Measurements from ENCODE around the gene PBX4.

The PBX4 gene

DNA sequence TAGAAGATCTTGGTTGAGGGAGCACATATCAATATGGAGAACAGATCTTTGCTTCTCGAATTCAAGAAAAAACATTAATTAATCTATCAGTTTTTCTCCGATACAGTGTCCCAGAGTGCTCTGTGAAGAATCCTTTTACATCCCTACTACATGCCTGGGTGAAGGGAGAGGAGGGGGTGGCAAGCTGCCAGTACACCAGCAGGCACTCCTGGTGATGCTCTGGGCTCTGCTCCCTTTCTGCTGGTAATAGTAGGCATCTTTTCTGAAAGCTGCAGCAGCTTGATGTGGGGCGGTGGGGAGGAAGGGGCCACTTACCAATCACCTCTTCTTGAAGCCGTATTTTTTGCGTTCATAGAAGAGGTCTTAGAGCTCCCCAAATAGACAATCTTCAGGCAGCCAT, 30.7 kb downstream of the PBX4 start:
- DNase-seq = no peak

DNA sequence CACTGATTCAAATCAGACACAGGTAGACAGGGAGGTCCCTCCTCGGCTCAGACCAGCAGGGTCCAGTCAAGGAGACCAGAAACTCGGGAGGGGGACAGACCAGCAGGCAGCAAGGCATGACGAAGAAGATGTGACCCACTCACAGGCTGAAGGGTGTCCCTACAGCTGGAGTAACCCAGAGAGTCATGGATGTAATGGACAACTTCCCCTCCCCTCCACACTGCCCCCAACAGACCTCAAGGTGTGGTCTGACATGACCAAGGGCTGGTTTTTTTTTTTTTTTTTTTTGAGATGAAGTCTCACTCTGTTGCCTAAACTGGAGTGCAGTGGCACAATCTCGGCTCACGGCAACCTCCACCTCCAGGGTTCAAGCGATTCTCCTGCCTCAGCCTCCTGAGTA, 34.1 kb downstream of the PBX4 start:
- DNase-seq = no peak

DNA sequence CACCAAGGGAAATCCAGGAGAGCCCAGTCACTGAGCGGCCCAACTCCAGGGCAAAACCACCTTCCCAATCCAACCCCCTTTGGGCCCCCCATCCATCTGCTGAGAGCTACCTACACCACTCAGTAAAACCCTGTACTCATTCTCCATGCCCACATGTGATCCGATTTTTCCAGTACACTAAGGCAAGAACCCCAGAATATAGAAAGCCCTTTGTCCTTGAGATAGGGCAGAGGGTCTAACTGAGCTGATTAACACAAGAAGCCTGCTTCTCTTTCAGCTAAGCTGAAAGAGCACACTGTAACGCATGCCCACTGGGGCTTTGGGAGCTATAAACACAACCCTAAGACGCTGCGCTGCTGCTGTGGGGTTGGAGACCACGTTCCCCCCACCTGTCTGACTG, 36.0 kb downstream of the PBX4 start:
- DNase-seq = no peak

DNA sequence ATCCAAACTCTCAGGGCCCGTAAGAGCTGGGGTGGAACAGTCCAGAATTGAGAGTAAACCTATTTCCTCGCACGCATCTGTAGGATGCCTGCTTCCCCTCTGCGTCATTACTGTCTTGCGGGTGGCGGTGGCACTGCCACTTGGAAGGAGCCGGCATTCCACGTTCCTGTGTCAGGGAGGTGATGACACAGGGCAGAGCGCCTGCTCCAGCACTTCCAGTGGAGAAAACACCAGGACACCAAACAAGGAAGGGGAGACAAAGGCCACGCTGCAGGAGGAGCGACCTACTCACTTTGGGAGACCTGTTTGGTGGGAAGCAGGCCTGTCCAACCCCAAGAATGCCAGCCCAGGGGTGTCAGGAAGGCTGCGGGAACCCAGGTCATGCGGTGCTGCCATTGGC, 37.1 kb downstream of the PBX4 start:
- DNase-seq = no peak

DNA sequence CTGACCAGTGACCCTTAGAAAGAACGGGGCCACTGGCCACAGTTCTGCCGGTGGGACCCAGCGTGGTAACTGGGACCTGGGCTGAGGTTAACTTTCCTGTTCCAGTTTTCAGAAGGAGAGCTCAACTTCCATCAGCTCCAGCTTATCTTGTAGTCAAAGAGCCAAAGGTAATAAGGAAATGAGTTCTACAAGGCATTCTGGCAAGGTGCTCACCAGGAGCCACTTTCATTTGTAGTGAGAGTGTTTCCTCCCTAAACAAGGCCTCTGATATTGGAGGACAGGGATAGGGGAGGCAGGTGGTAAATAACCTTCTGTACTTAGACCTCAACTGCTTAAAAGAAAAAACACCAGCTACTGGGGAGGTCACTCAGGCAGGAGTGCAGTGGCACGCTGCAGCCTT, 38.1 kb downstream of the PBX4 start:
- DNase-seq = no peak

DNA sequence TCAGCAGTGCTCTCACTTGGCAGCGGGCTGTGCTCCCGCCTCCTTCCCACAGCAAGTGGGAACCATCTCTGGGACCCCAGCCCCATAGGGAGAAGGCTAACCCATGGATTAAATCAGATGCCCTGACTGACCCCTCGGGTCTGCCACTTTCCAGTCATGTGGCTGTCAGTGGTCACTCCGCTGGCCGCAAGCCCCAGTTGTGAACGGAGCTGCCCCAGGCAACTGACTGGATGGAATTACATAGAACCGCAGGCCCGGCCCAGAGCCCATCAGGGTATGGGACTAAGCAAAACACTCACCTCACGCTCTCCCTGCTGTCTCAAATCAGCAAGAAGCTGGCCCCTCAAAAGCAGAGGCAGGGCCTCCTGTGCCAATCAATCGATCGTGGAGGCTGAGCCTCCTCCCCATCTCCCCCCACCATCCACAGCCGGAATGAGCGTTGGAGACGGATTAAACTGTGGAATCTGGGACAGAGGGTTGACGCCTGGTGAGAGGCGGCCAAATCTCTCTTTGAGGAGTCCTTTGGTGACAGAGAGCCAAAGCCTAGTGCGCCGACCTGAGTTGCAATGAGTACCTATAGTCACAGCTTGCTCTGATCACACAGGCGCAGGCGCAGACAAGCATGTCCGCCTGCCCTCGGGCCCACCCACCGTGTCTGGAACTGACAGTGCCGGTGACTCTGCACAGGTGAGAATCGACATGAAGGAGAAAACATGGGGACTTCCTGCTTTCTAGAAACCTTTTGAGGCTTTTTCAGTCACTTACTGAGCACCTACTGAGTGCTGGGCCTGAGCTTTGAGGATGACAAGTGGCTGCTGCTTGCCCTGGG, 38.7 kb downstream of the PBX4 start:
- DNase-seq = no peak

DNA sequence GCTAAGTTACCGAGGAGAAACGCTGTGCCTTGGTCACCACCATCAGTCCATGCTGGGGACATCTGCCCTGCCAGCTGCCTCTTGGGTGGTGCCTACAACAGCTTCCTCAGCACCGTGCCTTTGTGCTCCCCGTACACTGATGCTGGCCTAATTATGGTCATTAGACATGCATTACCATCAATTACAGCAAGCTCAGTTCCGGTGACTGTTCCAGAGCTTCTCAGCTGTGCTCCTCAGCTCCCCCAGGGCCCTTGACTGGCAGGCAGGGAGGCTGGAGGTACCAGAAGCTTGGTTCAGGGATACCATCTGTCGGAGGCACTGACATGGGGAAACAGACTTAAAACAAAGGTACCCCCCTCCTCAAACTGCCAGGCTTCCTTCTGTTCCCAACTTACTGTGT, 40.2 kb downstream of the PBX4 start:
- DNase-seq = no peak

DNA sequence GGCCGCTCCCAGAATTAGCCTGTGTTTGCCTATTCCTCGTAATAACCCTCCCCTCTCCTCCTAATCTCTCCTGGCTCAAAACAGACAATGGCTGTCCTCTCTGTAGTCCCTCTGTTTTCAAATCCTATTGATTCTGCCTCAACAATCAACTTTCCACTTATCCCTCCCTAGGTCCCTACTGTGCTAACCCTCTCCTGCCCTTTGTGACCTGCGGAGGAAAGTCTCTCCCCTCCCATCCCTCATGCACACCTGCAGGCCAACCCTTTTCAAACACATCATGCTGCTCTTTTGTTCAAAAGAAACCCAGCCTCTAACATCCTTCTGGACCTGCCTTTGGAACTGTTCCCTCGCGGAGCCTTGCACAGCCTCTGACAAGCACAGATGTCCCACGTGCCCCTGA, 43.1 kb downstream of the PBX4 start:
- no peak for DNase-seq

DNA sequence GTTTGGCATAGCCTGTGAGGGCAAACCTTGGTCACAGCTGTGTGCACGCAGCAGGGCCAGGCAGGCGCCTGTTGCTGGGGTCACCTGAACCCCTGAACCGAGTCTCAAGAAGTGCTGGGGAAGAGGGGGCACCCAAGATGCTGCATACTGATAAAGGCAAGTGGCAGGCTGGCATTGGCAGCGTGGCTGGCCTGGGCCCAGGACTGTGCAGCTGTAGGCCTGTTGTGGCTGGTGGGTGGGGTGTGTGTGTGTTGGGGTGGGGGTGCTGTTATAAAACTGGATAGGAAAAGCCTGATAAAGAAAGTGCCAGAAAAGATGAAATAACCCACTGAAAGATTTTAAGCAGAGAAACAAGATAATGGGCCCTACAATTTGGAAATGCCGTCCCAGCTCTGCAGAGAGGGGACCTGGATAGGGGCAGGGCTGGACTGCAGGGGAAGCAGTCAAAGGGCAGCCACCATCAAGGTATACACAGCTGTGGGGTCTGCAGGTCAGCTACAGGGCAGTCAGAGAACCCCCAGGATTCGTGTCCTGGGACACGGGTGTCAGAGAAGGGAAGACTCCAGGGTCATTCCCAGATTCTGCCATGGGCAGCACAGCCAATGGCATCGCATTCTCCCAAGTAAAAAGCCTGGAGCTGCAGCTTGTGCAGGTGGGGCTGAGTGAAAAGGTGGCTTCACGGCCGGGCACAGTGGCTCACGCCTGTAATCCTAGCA, 47.3 kb downstream of the PBX4 start:
- DNase-seq = no peak

DNA sequence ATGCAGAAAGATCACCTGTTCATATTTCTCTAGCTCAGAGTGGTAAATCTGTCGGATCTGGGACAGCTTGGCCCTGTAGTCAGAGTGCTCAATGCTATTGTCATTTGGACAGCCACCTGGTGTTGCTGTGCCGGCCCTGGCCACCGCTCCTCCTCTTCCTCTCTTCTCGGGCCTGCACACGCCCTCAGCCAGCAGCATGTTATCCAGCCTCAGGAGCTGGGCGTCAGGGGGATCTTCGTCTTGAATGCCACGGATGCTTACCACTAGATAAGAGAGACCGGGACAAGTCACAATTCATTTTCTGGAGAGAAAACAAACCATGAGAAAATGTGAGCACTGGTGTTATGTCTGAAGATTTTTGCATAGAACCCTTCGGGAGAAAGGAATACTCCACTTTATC, 47.9 kb downstream of the PBX4 start:
- DNase-seq = no peak

DNA sequence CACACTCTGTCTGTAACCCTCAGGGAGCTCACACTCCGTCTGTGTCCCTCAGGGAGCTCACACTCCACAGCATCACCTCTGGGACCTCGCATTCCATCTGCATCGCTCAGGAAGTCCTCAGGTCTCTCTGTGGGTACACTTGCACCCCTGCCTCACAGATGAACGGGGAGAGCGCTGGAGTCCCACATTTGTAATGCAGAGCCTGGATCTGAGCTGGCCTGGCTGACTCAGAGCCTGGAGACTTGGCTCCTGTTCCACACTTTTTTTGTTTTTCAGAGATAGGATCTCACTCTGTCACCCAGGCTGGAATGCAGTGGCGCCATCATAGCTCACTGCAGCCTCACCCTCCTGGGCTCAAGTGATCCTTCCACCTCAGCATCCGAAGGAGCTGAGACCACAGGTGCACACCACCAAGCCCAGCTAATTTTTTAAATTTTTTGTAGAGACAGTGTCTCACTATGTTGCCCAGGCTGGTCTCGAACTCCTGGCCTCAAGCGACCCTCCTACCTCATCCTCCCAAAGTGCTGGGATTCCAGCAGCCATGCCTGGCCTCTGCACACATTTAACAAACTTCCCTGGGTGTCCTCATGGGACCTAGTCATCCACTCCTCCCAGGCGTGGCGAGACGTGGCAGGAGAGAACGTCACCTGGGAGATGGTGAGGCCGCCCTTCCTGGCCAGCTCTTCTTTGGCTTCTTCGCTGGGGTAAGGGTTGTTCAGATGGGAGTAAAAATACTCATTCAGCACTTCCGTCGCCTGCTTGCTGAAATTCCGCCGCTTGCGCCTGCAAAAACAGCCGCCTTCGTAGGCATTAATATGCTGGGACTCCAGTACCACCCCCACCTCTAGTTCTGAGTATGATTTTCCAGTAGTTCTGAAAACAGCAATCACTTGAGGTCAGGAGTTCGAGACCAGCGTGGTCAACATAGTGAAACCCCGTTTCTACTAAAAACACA, 49.4 kb downstream of the PBX4 start:
- no peak for DNase-seq

DNA sequence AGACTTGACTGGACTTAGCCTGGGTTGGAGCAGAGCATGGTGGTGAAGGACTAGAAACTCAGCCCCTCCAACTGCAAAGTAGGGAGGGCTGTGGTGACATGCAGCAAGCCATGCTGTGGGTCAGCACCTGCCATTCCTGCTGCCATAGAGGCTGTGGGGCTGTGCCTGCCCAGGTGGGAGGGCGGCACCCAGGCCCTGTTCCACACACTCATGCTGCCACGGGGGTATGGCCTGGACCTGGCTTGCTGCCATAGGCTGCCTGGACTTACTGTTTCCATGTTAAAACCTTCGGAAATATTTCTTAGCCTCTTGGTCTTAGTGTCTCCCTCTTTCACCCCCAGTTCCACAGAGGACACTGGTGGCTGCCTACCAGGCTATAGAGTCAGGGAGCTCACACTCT, 51.1 kb downstream of the PBX4 start:
- DNase-seq = no peak

DNA sequence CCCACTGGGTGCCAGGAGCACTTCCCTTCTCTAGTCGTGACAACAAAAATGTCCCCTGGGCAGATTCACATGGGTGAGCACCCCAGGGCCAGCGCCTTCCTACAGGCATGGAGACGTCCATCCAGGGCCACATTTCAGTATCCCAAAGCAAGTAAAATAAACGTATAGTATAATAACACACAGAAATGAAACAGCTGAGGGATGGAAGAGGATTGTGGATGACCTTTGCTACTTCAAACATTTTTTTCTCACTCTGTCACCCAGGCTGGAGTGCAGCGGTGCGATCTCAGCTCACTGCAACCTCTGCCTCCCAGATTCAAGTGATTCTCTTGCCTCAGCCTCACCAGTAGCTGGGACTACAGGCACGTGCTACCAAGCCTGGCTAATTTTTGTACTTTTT, 52.2 kb downstream of the PBX4 start:
- no peak for DNase-seq

DNA sequence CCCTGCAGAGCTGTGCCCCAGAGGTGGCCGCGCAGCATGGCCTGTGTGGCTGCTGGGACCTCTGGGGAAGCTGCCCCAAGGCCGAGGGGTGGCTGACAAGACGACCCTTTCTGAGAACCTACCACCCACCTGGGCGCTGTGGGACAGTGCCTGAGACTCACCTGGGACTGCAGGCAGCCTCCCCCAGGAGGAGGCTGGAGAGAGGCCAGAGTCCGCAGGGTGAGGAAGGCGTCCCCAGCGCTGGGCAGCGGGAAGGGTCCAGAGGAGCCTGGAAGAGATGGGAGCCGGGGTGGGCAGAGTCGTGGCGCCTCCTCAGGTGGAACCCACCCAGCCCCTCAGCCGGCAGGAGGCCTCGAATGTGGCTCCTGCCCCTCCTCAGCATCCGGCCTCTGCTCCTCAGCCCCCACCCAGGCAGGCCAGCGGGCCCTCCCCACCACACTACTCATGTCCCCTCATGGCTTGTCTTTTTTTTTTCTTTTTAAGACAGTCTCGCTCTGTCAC, 55.1 kb downstream of the PBX4 start:
- no peak for DNase-seq

DNA sequence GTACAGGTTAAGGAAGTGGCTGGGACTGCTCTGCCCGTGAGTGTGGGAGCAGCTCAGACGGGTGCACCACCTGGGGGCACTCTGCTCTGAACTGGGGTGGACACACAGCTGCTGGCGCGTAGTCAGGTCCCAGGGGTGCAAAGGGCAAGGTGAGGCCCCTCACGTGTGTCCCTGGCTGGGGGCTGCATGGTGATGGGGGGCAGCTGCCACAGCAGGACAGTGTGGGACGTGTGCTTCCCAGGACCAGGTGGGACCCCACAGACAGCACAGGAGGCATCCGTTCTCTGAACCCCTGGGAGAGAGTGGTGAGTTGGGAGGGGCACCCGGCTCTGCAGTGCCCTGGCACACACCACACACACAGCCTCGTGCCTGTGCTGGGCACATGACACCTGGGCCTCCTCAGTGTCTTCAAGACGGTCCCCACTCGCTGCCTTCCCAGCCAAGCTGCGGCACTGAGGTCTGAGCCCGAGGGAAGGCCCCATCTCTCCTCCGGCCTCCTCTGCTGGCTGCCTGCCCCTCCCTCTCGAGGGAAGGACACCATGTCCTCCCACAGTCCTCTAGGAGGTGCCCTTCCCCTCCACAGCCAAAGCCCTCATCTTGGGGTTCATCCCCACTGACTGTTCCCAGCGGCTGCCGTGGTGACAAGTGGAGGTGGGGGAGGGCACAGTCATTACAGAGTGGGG, 55.7 kb downstream of the PBX4 start:
- DNase-seq = peak; percentile 43

DNA sequence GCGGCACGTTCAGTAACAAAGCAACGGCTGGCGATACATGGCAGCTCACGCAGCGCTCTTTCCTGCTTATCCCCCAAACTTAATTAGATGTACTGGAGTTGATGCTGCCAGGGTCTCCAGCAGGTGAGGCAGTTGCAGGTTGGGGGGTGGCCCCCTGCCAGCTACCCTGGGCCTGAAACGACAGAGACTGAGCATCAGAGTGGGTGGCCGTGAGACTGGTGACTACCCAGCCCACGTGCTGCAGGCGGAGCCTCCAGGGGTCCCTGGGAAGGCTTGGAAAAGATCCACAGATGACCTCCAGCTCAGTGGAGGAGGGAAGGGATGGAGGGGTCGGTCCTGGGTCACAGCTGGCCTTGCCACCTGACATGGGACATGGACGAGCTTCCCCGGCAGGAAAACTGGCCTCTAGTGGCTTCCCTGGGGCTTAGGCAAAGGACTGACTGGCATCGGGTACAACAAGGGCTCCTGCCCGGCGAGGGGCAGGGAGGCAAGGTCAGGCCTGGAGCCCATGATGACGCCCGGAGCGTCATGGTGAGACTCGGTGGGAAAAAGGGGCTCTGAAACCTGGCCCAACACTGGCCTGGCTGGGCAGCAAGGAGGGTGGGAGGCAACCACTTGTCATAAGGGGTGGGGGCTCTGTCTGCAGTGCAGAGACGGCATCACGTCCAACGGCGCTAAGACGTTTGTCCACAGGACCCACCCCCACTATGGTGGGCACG, 56.4 kb downstream of the PBX4 start:
- DNase-seq = no peak

DNA sequence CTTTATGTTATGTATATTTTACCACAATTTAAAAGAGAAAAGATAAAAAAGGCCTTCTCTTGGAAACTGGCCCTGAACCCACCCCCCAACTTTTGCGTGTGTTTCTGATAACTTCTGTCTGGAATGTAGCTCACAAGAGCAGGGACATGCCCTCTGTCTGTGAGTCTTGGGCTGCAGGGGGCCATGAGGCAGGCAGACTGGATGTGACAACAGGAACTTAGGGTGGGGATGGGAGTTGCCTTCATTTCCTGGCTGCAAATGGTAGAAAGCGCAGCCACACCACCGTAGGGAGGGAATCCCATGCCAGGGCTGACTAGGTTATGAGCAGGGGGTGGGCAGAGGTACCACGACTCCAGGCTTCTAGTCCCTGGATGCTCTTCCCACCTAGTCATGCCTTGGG, 58.6 kb downstream of the PBX4 start:
- DNase-seq = no peak

DNA sequence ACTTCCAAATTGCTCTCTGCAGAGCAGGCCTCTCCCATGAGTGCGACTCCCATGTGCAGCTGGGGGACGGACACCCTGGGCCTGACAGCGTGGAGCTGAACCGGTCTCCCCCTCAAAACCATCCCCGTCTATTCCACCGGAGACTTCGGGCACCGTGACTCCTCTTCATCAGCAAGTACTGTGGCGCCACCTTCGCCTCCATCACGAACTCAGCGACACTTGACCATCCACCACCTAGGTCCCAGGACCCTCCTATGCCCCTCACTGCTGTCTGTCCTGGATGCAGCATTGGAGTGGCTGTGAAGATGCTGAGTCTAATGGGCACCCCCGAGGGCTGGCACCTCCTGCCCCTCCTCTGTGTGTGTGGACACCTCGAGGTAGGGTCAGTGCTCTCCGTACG, 59.9 kb downstream of the PBX4 start:
- DNase-seq = no peak

DNA sequence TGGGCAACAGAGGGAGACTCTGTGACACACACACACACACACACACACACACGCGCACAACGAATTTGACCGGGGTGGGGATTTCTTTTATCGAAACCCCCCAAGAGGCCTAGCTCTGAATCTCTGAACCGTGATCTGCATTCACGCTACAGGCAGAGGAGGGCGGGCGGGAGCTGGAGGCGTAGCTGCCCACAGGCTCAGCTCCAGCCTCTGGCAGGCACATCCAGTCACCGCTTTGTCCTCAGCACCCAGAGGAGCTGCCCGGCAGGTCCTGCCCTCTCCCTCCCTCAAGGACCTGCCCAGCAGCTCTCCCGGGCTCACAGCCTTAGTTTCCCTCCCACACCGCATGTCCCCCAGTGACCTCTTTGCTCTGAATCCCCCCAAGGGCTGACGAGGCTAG, 60.4 kb downstream of the PBX4 start:
- no peak for DNase-seq

DNA sequence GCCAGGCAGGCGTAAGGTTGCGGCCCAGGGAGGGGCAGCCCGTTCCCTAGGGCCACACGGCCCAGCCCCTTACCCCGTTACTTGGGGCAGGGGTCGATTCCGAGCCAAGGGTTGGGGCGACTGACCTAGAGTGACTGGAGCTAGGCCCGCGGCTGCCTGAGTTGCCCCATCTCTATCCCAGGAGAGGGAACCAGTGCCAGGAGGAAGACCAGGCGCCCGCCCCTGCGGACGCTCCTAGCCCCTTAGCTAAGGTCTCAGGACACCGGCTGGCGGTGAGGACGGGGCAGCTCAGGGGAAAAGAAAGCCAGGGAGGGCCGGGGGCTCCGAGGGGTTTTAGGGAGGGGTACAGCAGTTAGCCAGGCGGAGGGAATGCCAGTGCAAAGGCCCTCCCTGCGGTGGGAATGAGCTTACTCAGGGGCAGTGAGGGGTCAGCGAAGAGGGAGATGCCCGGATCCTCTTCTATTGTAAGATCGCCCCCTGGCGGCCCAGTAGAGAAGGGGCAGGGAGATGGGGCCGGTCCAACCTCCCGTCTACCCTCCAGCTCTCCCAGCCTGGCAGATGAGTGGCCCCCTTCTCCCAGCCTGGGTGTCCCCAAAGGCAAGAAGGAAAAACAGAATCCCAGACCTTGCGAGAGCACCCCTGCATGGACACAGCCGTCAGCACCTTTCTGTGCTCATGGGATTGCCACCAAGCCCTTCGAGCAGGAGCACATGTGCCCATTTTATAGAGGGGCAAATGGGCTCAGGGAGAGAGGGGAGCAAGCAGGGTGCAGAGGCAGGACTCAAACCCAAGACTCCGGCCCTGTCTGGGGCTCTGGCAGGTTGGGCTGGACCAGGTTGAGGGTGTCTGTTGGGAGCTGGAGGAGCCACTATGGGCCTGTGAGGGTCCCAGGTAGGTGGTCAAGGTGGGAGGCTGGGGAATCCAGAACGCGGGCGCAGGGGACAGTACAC, 64.1 kb downstream of the PBX4 start:
- peak; percentile 86 for DNase-seq

DNA sequence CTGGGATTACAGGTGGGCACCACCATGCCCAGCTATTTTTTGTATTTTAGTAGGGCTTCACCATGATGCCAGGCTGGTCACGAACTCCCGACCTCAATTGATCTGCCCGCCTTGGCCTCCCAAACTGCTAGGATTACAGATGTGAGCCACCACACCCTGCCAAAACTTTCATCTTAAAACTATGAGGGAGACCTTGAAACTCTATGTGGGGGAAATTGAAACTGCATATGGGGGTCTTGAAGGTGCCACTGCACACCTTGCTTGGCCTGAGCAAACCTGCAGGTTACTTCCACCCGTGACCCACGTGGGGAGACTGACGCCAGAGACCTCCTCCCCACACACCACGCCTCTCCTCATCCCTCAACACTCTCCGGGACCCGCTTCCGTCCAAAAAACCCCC, 64.8 kb downstream of the PBX4 start:
- DNase-seq = no peak

Measured in stimulated activated CD8-positive, alpha-beta memory T cell treated with anti-CD3 and anti-CD28 coated beads, Interleukin-4, amount 100 ng/mL, for 48 hours (primary cell).